CD4-positive, alpha-beta T cell treated with Interleukin-1 beta for 1 hour (primary cell): Measurements from ENCODE around the gene ADH1C.

Experiments
- DNase-seq, 2 donors: peaks; one replicate each; pipeline ENCODE4 v3.0.0-alpha.2; 2020 to 2022

Gene ADH1C

GRCh38 chr4:99293357-99293756 is 59.2 kb downstream of the ADH1C start:
- no peak for DNase-seq

GRCh38 chr4:99290848-99291786 is 61.4 kb downstream of the ADH1C start, which contains the start of gene ADH1A:
TSS of gene ADH1A (minus strand) at chr4:99290985. CDS start at chr4:99290914, 71 bp downstream.
- DNase-seq: no peak
